DOHH2 (cell line): Measurements from ENCODE around the gene ZNF625.

Source experiments
- H3F3A ChIP-seq: fragments of 200-600 bp; sonication (generic), shearing (Covaris generic); 2 replicates; pipeline ENCODE4 v1.6.0; 2016; ENCODE audit warnings: antibody characterized with exemption, mild to moderate bottlenecking; ENCODE audit not compliant: control insufficient read depth, insufficient read depth
- H3K27ac ChIP-seq: fragments of 200-600 bp; sonication (generic); 2 replicates; pipeline ENCODE4 v1.5.1; 2014; ENCODE audit warnings: low read depth, mild to moderate bottlenecking, low read length, moderate library complexity
- H3K27me3 ChIP-seq: fragments of 200-600 bp; sonication (generic); 2 replicates; pipeline ENCODE4 v1.6.1; 2014; ENCODE audit warnings: mild to moderate bottlenecking, low read length, mixed read lengths; ENCODE audit not compliant: control insufficient read depth
- H3K36me3 ChIP-seq: fragments of 200-600 bp; sonication (generic); 2 replicates; pipeline ENCODE4 v1.6.1; 2014; ENCODE audit warnings: mild to moderate bottlenecking, low read length, moderate library complexity, mixed read lengths; ENCODE audit not compliant: control insufficient read depth
- H3K4me1 ChIP-seq: fragments of 200-600 bp; sonication (generic); 2 replicates; pipeline ENCODE4 v1.6.1; 2014; ENCODE audit warnings: mild to moderate bottlenecking, low read length, mixed read lengths; ENCODE audit not compliant: control insufficient read depth
- H3K4me2 ChIP-seq: fragments of 200-600 bp; sonication (generic); 2 replicates; pipeline ENCODE4 v1.6.0; 2014; ENCODE audit warnings: mild to moderate bottlenecking, low read length, moderate library complexity
- H3K4me3 ChIP-seq: fragments of 200-600 bp; sonication (generic); 2 replicates; pipeline ENCODE4 v1.5.1; 2014; ENCODE audit warnings: mild to moderate bottlenecking, low read length, mixed read lengths
- H3K79me2 ChIP-seq: fragments of 200-600 bp; sonication (generic); 2 replicates; pipeline ENCODE4 v1.6.1; 2014; ENCODE audit warnings: mild to moderate bottlenecking, low read length, mixed read lengths; ENCODE audit not compliant: control insufficient read depth
- H3K9me2 ChIP-seq: fragments of 200-600 bp; sonication (generic); replicated peaks from 2 replicates; pipeline ENCODE4 v1.6.1; 2014; ENCODE audit warnings: mild to moderate bottlenecking, low read length, mixed read lengths; ENCODE audit not compliant: control insufficient read depth
- H3K9me3 ChIP-seq: fragments of 200-600 bp; sonication (generic); 2 replicates; pipeline ENCODE4 v1.6.1; 2014; ENCODE audit warnings: antibody characterized with exemption, low read length, mixed read lengths; ENCODE audit not compliant: control insufficient read depth, insufficient read depth
- H4K20me1 ChIP-seq: fragments of 200-600 bp; sonication (generic); 2 replicates; pipeline ENCODE4 v1.6.0; 2014; ENCODE audit warnings: low read depth, mild to moderate bottlenecking, antibody characterized with exemption, low read length, moderate library complexity; ENCODE audit not compliant: control insufficient read depth, insufficient read depth
- EZH2phosphoT487 ChIP-seq: fragments of 200-600 bp; sonication (generic); IDR thresholded peaks from 2 replicates; pipeline ENCODE4 v1.6.1; 2017; ENCODE audit warnings: borderline replicate concordance, mild to moderate bottlenecking, antibody characterized with exemption, low read length, moderate library complexity, mixed read lengths
- TF ChIP-seq, protein P1 (sequence below): fragments of 200-600 bp; sonication (generic); IDR thresholded peaks from one replicate; pipeline ENCODE4 v1.5.1; 2014; ENCODE audit warnings: antibody characterized with exemption, mild to moderate bottlenecking, low read depth, low read length; ENCODE audit not compliant: poor library complexity, severe bottlenecking

Gene ZNF625

GRCh38 chr19:12156223-12157058 lies at the start of gene ZNF625:
Gene ZNF625, minus strand, starts transcription at chr19:12156734. Its CDS starts 176 bp downstream, at chr19:12156558.
- Histone ChIP-seq H4K20me1 (no peaks in the 10 kb centered on the region), H3K4me2 (peak within 1 kb of the TSS; percentile 66), H3K27ac (no peak within 1 kb of the TSS), H3K27me3 (peaks cover 19% of the 10 kb centered on the region), H3K4me1 (peaks cover 10% of the 10 kb centered on the region; the same call in 1 of the 2 replicates), H3K79me2 (no peaks in the 10 kb centered on the region), H3K4me3 (peak within 1 kb of the TSS; percentile 76), H3F3A (no peaks in the 10 kb centered on the region), H3K9me3 (peaks cover 20% of the 10 kb centered on the region), H3K9me2 (no peaks in the 10 kb centered on the region), H3K36me3 (no peaks in the 10 kb centered on the region)
- no peak for TF ChIP-seq EZH2phosphoT487
- TF ChIP-seq, protein P1, sequence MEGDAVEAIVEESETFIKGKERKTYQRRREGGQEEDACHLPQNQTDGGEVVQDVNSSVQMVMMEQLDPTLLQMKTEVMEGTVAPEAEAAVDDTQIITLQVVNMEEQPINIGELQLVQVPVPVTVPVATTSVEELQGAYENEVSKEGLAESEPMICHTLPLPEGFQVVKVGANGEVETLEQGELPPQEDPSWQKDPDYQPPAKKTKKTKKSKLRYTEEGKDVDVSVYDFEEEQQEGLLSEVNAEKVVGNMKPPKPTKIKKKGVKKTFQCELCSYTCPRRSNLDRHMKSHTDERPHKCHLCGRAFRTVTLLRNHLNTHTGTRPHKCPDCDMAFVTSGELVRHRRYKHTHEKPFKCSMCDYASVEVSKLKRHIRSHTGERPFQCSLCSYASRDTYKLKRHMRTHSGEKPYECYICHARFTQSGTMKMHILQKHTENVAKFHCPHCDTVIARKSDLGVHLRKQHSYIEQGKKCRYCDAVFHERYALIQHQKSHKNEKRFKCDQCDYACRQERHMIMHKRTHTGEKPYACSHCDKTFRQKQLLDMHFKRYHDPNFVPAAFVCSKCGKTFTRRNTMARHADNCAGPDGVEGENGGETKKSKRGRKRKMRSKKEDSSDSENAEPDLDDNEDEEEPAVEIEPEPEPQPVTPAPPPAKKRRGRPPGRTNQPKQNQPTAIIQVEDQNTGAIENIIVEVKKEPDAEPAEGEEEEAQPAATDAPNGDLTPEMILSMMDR = no peak

DNA sequence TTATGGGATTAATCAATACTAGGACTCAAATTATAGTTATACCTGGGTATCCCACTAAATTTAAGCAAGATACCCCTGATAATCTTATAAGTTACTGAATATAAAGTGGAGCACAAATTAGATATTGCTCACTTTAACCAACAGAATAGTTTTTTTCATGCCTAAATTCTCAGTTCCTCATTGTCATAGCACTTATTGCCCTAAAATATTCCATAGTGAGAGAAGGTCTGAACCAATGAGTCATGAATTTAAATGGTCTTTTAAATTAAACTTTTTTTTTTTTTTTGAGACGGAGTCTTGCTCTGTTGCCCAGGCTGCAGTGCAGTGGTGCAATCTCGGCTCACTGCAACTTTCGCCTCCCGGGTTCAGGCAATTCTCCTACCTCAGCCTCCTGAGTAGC lies 48.8 kb upstream of the ZNF625 start:
- Histone ChIP-seq H3F3A (no peaks in the 10 kb centered on the region), H3K4me3 (no peak overlapping the region), H3K27me3 (no peaks in the 10 kb centered on the region), H3K36me3 (0 out of 2 replicates have a peak, but pooled peaks cover 2% of the 10 kb centered on the region), H3K27ac (no peak overlapping the region), H3K9me2 (no peaks in the 10 kb centered on the region), H3K4me1 (no peaks in the 10 kb centered on the region), H4K20me1 (no peaks in the 10 kb centered on the region), H3K79me2 (no peaks in the 10 kb centered on the region), H3K9me3 (peaks cover 25% of the 10 kb centered on the region), H3K4me2 (no peak overlapping the region)
- TF ChIP-seq EZH2phosphoT487 = no peak
- TF ChIP-seq, protein P1 = no peak

- Histone ChIP-seq H3F3A (no peaks in the 10 kb centered on the region), H3K4me1 (no peaks in the 10 kb centered on the region), H3K4me2 (no peak overlapping the region), H3K4me3 (no peak overlapping the region), H3K27ac (no peak overlapping the region), H3K27me3 (no peaks in the 10 kb centered on the region), H4K20me1 (no peaks in the 10 kb centered on the region), H3K36me3 (no peaks in the 10 kb centered on the region), H3K9me2 (no peaks in the 10 kb centered on the region), H3K79me2 (no peaks in the 10 kb centered on the region), H3K9me3 (peaks cover 7% of the 10 kb centered on the region)
- TF ChIP-seq EZH2phosphoT487 = no peak
- TF ChIP-seq, protein P1 = peak; percentile 73
Measured at GRCh38 chr19:12202250-12202649, 45.7 kb upstream of the ZNF625 start.
